Upper lobe of left lung (tissue), 4 donors: ENCODE measurements around the gene GDI1.

Source experiments
- CTCF ChIP-seq, 6 experiments: fragments of 450-650 bp in 4 of 6; fragments of 200-600 bp in 2 of 6; sonication (generic) in 2 of 6; IDR thresholded peaks; one replicate each; pipeline ENCODE4 v1.5.1; 2016 to 2019; ENCODE audit warnings: antibody characterized with exemption in 6 of 6
- EP300 ChIP-seq, 4 donors: sonication (generic); formaldehyde crosslinking; IDR thresholded peaks; one replicate each; pipeline ENCODE4 v1.5.1; 2017; ENCODE audit warnings: antibody characterized with exemption in 4 of 4, control low read depth in 2 of 4
- POLR2A ChIP-seq, 4 donors: fragments of 450-650 bp; IDR thresholded peaks; one replicate each; pipeline ENCODE4 v1.5.1; 2016 to 2017; ENCODE audit warnings: antibody characterized with exemption in 4 of 4, mild to moderate bottlenecking in 2 of 4
- POLR2AphosphoS5 ChIP-seq, 2 donors: sonication (generic); formaldehyde crosslinking; IDR thresholded peaks; one replicate each; pipeline ENCODE4 v1.5.1; 2017; ENCODE audit warnings: antibody characterized with exemption in 2 of 2

- TF ChIP-seq CTCF (IDR thresholded peaks at IDR 0.05) (no peak), POLR2AphosphoS5 (IDR thresholded peaks at IDR 0.05) (no peak), POLR2A (IDR thresholded peaks at IDR 0.05) (peak in 1 of 4 donors; percentile 48), EP300 (IDR thresholded peaks at IDR 0.05) (no peak)
Observed at GRCh38 chrX:154430916-154431315, 6.0 kb upstream of the GDI1 start.
